Effector CD4-positive, alpha-beta T cell (primary cell): ENCODE data around the gene PCYOX1L.
"Not testable (repeated sequence)": the region's sequence is repeated elsewhere in the genome, so short reads cannot be mapped to it uniquely, and the experiment has no call there.

Experiments used
- DNase-seq: peaks from one replicate; pipeline ENCODE4 v3.0.0-alpha.2; 2020

Gene PCYOX1L

GRCh38 chr5:149388498-149389190 is 30.8 kb downstream of the PCYOX1L start:
- no peak for DNase-seq

- no peak for DNase-seq
Observed at GRCh38 chr5:149389552-149390495, 32.0 kb downstream of the PCYOX1L start.

- DNase-seq, result not testable (repeated sequence)
Observed at GRCh38 chr5:149391076-149391475, 33.2 kb downstream of the PCYOX1L start.

- no peak for DNase-seq
Observed at GRCh38 chr5:149391524-149391923, 33.7 kb downstream of the PCYOX1L start.

GRCh38 chr5:149392718-149393117 is 34.9 kb downstream of the PCYOX1L start:
- no peak for DNase-seq

GRCh38 chr5:149394996-149395395 is 37.1 kb downstream of the PCYOX1L start:
- DNase-seq, result not testable (repeated sequence)

- DNase-seq, result no peak
Observed at GRCh38 chr5:149397530-149397929, 39.7 kb downstream of the PCYOX1L start.

GRCh38 chr5:149398747-149399266 is 41.0 kb downstream of the PCYOX1L start:
- not testable (repeated sequence) for DNase-seq

GRCh38 chr5:149399775-149400174 is 41.9 kb downstream of the PCYOX1L start:
- no peak for DNase-seq

GRCh38 chr5:149400304-149400703 is 42.5 kb downstream of the PCYOX1L start:
- DNase-seq, result no peak

GRCh38 chr5:149401051-149401450 is 43.2 kb downstream of the PCYOX1L start:
- DNase-seq, result no peak

- DNase-seq, result no peak
Observed at GRCh38 chr5:149402291-149402690, 44.4 kb downstream of the PCYOX1L start.

GRCh38 chr5:149403923-149404745 is 46.3 kb downstream of the PCYOX1L start:
- DNase-seq, result no peak

- DNase-seq, result no peak
Observed at GRCh38 chr5:149404746-149405549, 47.1 kb downstream of the PCYOX1L start.

- no peak for DNase-seq
Observed at GRCh38 chr5:149405550-149406202, 47.8 kb downstream of the PCYOX1L start.

- DNase-seq, result no peak
Observed at GRCh38 chr5:149406203-149406978, 48.5 kb downstream of the PCYOX1L start.

- DNase-seq, result no peak
Observed at GRCh38 chr5:149406979-149407306, 49.1 kb downstream of the PCYOX1L start.

GRCh38 chr5:149407323-149408251 is 49.7 kb downstream of the PCYOX1L start:
- no peak for DNase-seq
